ENCODE measurements around the gene TSGA10IP. TPM values are rescaled to one million over a fixed set of nuclear protein-coding genes. Genes with fewer than 3 reads are reported as not detected.

TSGA10IP gene
- total RNA-seq, result not detected

- no peaks in the 10 kb centered on the region for H3K36me3 Mint-ChIP-seq (ENCODE audit: low read depth)
- H3K27ac Mint-ChIP-seq, result no peak within 1 kb of the TSS
- intact Hi-C loops (cut with DNase I, micrococcal nuclease), result no loop called here
- H3K27me3 Mint-ChIP-seq, result no peaks in the 10 kb centered on the region
- ChIA-PET POLR2A (no interaction called here), CTCF (interaction anchor here (0.6 to 0.7 kb wide), 2 partner anchors 13 to 101 kb away, joined by 3 to 4 read pairs; no protein-coding TSS in a partner anchor)
- no peaks in the 10 kb centered on the region for H3K9me3 Mint-ChIP-seq (ENCODE audit: low read depth)
- H3K4me3 Mint-ChIP-seq, result no peak within 1 kb of the TSS
- DNase-seq (no peak), ATAC-seq (no peak)
- peaks cover 9% of the 10 kb centered on the region for H3K4me1 Mint-ChIP-seq
Observed at GRCh38 chr11:65945430-65945911, at the start of gene TSGA10IP. Gene TSGA10IP, plus strand, starts transcription at chr11:65945480. Its CDS starts 196 bp downstream, at chr11:65945676.

- CTCF ChIA-PET, result interaction anchor here (0.5 to 7.8 kb wide), 4 partner anchors 8 to 1376 kb away, joined by 3 to 113 read pairs (median 4); partner anchors contain the start of genes CCDC85B and FIBP
- POLR2A ChIA-PET, result no interaction called here
- H3K4me3 Mint-ChIP-seq, result peak overlapping the region; percentile 25
Observed at GRCh38 chr11:65895482-65895981, 49.7 kb upstream of the TSGA10IP start.

GRCh38 chr11:65896034-65896999, 49.0 kb upstream of the TSGA10IP start:
- POLR2A ChIA-PET, result interaction anchor here (0.7 to 0.9 kb wide), 2 partner anchors 9 to 900 kb away, joined by 3 to 4 read pairs; no protein-coding TSS in a partner anchor
- CTCF ChIA-PET, result interaction anchor here (0.5 to 7.8 kb wide), 5 partner anchors 9 to 1376 kb away, joined by 3 to 113 read pairs (median 3); partner anchors contain the start of genes CCDC85B and FIBP
- Mint-ChIP-seq H3K27me3 (no peaks in the 10 kb centered on the region), H3K36me3 (ENCODE audit: low read depth) (peaks cover 45% of the 10 kb centered on the region), H3K9me3 (ENCODE audit: low read depth) (no peaks in the 10 kb centered on the region), H3K4me1 (peaks cover 57% of the 10 kb centered on the region), H3K27ac (peak overlapping the region; percentile 58), H3K4me3 (peak overlapping the region; percentile 25)
- no peak for DNase-seq
- intact Hi-C loops (cut with DNase I, micrococcal nuclease), result loop anchor here in 1 of 2 experiments (10.0 kb wide), 1 partner anchor 472 kb away; the partner anchor contains the start of gene NEAT1
- no peak for ATAC-seq

More at GRCh38 chr11:65895482-65895981, 49.7 kb upstream of the TSGA10IP start:
- Mint-ChIP-seq H3K27ac (peak overlapping the region; percentile 58), H3K9me3 (ENCODE audit: low read depth) (no peaks in the 10 kb centered on the region), H3K27me3 (no peaks in the 10 kb centered on the region), H3K36me3 (ENCODE audit: low read depth) (peaks cover 45% of the 10 kb centered on the region), H3K4me1 (peaks cover 55% of the 10 kb centered on the region)
- ATAC-seq (no peak), DNase-seq (no peak)
- intact Hi-C loops (cut with DNase I, micrococcal nuclease), result loop anchor here in 1 of 2 experiments (10.0 kb wide), 1 partner anchor 471 kb away; the partner anchor contains the start of gene NEAT1

GRCh38 chr11:65897020-65897471, 48.2 kb upstream of the TSGA10IP start:
- H3K9me3 Mint-ChIP-seq (ENCODE audit: low read depth), result no peaks in the 10 kb centered on the region
- CTCF ChIA-PET, result interaction anchor here (0.6 to 7.8 kb wide), 6 partner anchors 10 to 185 kb away, joined by 3 to 113 read pairs (median 3); partner anchors contain the start of genes CCDC85B and FIBP
- no peak for DNase-seq

GRCh38 chr11:65898656-65899355, 46.5 kb upstream of the TSGA10IP start:
- peak overlapping the region; percentile 75 for H3K4me3 Mint-ChIP-seq
- CTCF ChIA-PET, result interaction anchor here (0.6 to 7.8 kb wide), 5 partner anchors 12 to 369 kb away, joined by 3 to 113 read pairs (median 3); partner anchors contain the start of genes CCDC85B and FIBP
- H3K27me3 Mint-ChIP-seq, result peaks cover 4% of the 10 kb centered on the region
- peaks cover 34% of the 10 kb centered on the region for H3K36me3 Mint-ChIP-seq (ENCODE audit: low read depth)
- DNase-seq, result no peak
- ATAC-seq, result no peak
- no peaks in the 10 kb centered on the region for H3K9me3 Mint-ChIP-seq (ENCODE audit: low read depth)
- intact Hi-C loops (cut with DNase I, micrococcal nuclease), result loop anchor here in 1 of 2 experiments (10.0 kb wide), 1 partner anchor 474 kb away; the partner anchor contains the start of gene NEAT1
- POLR2A ChIA-PET, result interaction anchor here (5.1 kb wide), 1 partner anchor 9 kb away, joined by 59 read pairs; the partner anchor contains the start of genes CCDC85B and FIBP
- peak overlapping the region; percentile 80 for H3K27ac Mint-ChIP-seq
- H3K4me1 Mint-ChIP-seq, result peaks cover 47% of the 10 kb centered on the region

More at GRCh38 chr11:65897020-65897471, 48.2 kb upstream of the TSGA10IP start:
- POLR2A ChIA-PET, result interaction anchor here (0.9 kb wide), 1 partner anchor 9 kb away, joined by 3 read pairs; no protein-coding TSS in a partner anchor
- peaks cover 2% of the 10 kb centered on the region for H3K27me3 Mint-ChIP-seq
- peaks cover 43% of the 10 kb centered on the region for H3K36me3 Mint-ChIP-seq (ENCODE audit: low read depth)
- ATAC-seq, result no peak
- peaks cover 60% of the 10 kb centered on the region for H3K4me1 Mint-ChIP-seq
- intact Hi-C loops (cut with DNase I, micrococcal nuclease), result loop anchor here in 1 of 2 experiments (10.0 kb wide), 1 partner anchor 472 kb away; the partner anchor contains the start of gene NEAT1
- peak overlapping the region; percentile 49 for H3K4me3 Mint-ChIP-seq
- H3K27ac Mint-ChIP-seq, result no peak overlapping the region

GRCh38 chr11:65899356-65900124, 45.7 kb upstream of the TSGA10IP start:
- ATAC-seq (peak; percentile 36), DNase-seq (peak; percentile 89)
- H3K36me3 Mint-ChIP-seq (ENCODE audit: low read depth), result peaks cover 28% of the 10 kb centered on the region
- CTCF ChIA-PET, result interaction anchor here (1.0 to 7.8 kb wide), 4 partner anchors 12 to 48 kb away, joined by 3 to 113 read pairs (median 4); partner anchors contain the start of genes CCDC85B and FIBP
- H3K4me3 Mint-ChIP-seq, result peak overlapping the region; percentile 75
- no peaks in the 10 kb centered on the region for H3K9me3 Mint-ChIP-seq (ENCODE audit: low read depth)
- H3K27me3 Mint-ChIP-seq, result peaks cover 4% of the 10 kb centered on the region
- peak overlapping the region; percentile 78 for H3K27ac Mint-ChIP-seq
- peaks cover 39% of the 10 kb centered on the region for H3K4me1 Mint-ChIP-seq
- POLR2A ChIA-PET, result interaction anchor here (1.0 to 5.1 kb wide), 2 partner anchors 9 to 18 kb away, joined by 3 to 59 read pairs; partner anchors contain the start of genes CCDC85B and FIBP
- intact Hi-C loops (cut with DNase I, micrococcal nuclease), result loop anchor here (1.0 to 10.0 kb wide), 9 partner anchors 9 to 475 kb away; partner anchors contain the start of genes C11orf68 (in 2 of the 2), CCDC85B (in 2 of the 2), DRAP1 (in 2 of the 2) and BANF1 (in 1 of the 2)

GRCh38 chr11:65900125-65900898, 45.0 kb upstream of the TSGA10IP start, which contains the start of gene FOSL1:
Gene FOSL1, minus strand, starts transcription at chr11:65900388. Its CDS starts 49 bp downstream, at chr11:65900339.
- DNase-seq (peak; percentile 98), ATAC-seq (peak; percentile 85)
- H3K9me3 Mint-ChIP-seq (ENCODE audit: low read depth), result no peaks in the 10 kb centered on the region
- H3K36me3 Mint-ChIP-seq (ENCODE audit: low read depth), result peaks cover 25% of the 10 kb centered on the region
- ChIA-PET POLR2A (interaction anchor here (0.6 to 5.1 kb wide), 5 partner anchors 10 to 892 kb away, joined by 3 to 59 read pairs (median 3); partner anchors contain the start of genes CCDC85B and FIBP), CTCF (interaction anchor here (1.1 to 7.8 kb wide), 6 partner anchors 8 to 41 kb away, joined by 3 to 113 read pairs (median 6); partner anchors contain the start of genes CCDC85B, FIBP and MUS81)
- peaks cover 4% of the 10 kb centered on the region for H3K27me3 Mint-ChIP-seq
- intact Hi-C loops (cut with DNase I, micrococcal nuclease), result loop anchor here (1.0 kb wide), 8 partner anchors 10 to 412 kb away; partner anchors contain the start of genes C11orf68 (in 2 of the 2), CCDC85B (in 2 of the 2), DRAP1 (in 2 of the 2) and BANF1 (in 1 of the 2)
- peaks cover 35% of the 10 kb centered on the region for H3K4me1 Mint-ChIP-seq
- peak within 1 kb of the TSS; percentile 75 for H3K4me3 Mint-ChIP-seq
- peak within 1 kb of the TSS; percentile 78 for H3K27ac Mint-ChIP-seq

- Mint-ChIP-seq H3K9me3 (ENCODE audit: low read depth) (no peaks in the 10 kb centered on the region), H3K4me3 (peak overlapping the region; percentile 75), H3K27me3 (peaks cover 4% of the 10 kb centered on the region), H3K27ac (no peak overlapping the region), H3K36me3 (ENCODE audit: low read depth) (peaks cover 20% of the 10 kb centered on the region), H3K4me1 (peaks cover 30% of the 10 kb centered on the region)
- intact Hi-C loops (cut with DNase I, micrococcal nuclease), result loop anchor here (1.0 kb wide), 8 partner anchors 11 to 411 kb away; partner anchors contain the start of genes C11orf68 (in 2 of the 2), CCDC85B (in 2 of the 2), DRAP1 (in 2 of the 2) and BANF1 (in 1 of the 2)
- ATAC-seq (no peak), DNase-seq (no peak)
- POLR2A ChIA-PET, result interaction anchor here (0.6 to 5.1 kb wide), 3 partner anchors 11 to 892 kb away, joined by 3 to 59 read pairs (median 5); partner anchors contain the start of genes CCDC85B and FIBP
- CTCF ChIA-PET, result interaction anchor here (0.9 to 7.8 kb wide), 8 partner anchors 8 to 121 kb away, joined by 3 to 113 read pairs (median 4); partner anchors contain the start of genes CCDC85B, FIBP and MUS81
Observed at GRCh38 chr11:65900899-65901180, 44.4 kb upstream of the TSGA10IP start.

Data from activated CD4-positive, alpha-beta T cell treated with anti-CD3 and anti-CD28 coated beads for 36 hours (primary cell).